ENCODE measurements around the gene NFE2. TPM values are rescaled to one million over a fixed set of nuclear protein-coding genes. Genes with fewer than 3 reads are reported as not detected.
"Not testable (repeated sequence)": the region's sequence is repeated elsewhere in the genome, so short reads cannot be mapped to it uniquely, and the experiment has no call there.

Gene NFE2
- total RNA-seq, 4 donors from 2014 or later, result 0.64 to 8.0 (median 1.8) TPM; not detected in 1

- no peak overlapping the region for H3K4me3 ChIP-seq
- intact Hi-C loops (cut with DNase I; ENCODE audit: low total_unique reads), result no loop called here
- DNase-seq, result no peak
- H3K27me3 ChIP-seq, result no peaks in the 10 kb centered on the region
- TF ChIP-seq POLR2A (IDR thresholded peaks at IDR 0.05), result no peak
- no peak for TF ChIP-seq CTCF (IDR thresholded peaks at IDR 0.05 in 4 of 5, conservative IDR thresholded peaks at IDR 0.05 in 1 of 5)
- H3K9me3 ChIP-seq, result no peaks in the 10 kb centered on the region
- H3K27ac ChIP-seq, result no peak overlapping the region
- in situ Hi-C loops (cut with MboI; ENCODE audit: low sequenced_read_pairs in 4 of 4), result no loop called here
- peaks cover 27 to 28% of the 10 kb centered on the region in 2 donors for H3K4me1 ChIP-seq
- no peak for ATAC-seq
- H3K36me3 ChIP-seq, result no peaks in the 10 kb centered on the region
Observed at GRCh38 chr12:54333420-54334034, 32.7 kb upstream of the NFE2 start.

- H3K27ac ChIP-seq, result no peak overlapping the region
- no peak overlapping the region for H3K4me3 ChIP-seq
- H3K36me3 ChIP-seq, result no peaks in the 10 kb centered on the region
- no peaks in the 10 kb centered on the region for H3K9me3 ChIP-seq
- H3K27me3 ChIP-seq, result no peaks in the 10 kb centered on the region
- intact Hi-C loops (cut with DNase I; ENCODE audit: low total_unique reads) (no loop called here), in situ Hi-C loops (cut with MboI; ENCODE audit: low sequenced_read_pairs in 4 of 4) (no loop called here)
- DNase-seq (no peak), ATAC-seq (no peak)
- H3K4me1 ChIP-seq, result peaks cover 13 to 23% of the 10 kb centered on the region in 2 donors
- TF ChIP-seq POLR2A (IDR thresholded peaks at IDR 0.05), result no peak
Observed at GRCh38 chr12:54331461-54331860, 30.6 kb upstream of the NFE2 start.

- Histone ChIP-seq H3K27me3 (no peaks in the 10 kb centered on the region), H3K36me3 (no peaks in the 10 kb centered on the region), H3K4me3 (no peak overlapping the region), H3K27ac (no peak overlapping the region), H3K9me3 (no peaks in the 10 kb centered on the region), H3K4me1 (peaks cover 16 to 33% of the 10 kb centered on the region in 2 donors)
- in situ Hi-C loops (cut with MboI; ENCODE audit: low sequenced_read_pairs in 4 of 4) (no loop called here), intact Hi-C loops (cut with DNase I; ENCODE audit: low total_unique reads) (no loop called here)
- ATAC-seq (no peak), DNase-seq (no peak)
- TF ChIP-seq POLR2A (IDR thresholded peaks at IDR 0.05) (no peak), CTCF (IDR thresholded peaks at IDR 0.05 in 4 of 5, conservative IDR thresholded peaks at IDR 0.05 in 1 of 5) (no peak)
Observed at GRCh38 chr12:54330442-54330841, 29.6 kb upstream of the NFE2 start.

- Histone ChIP-seq H3K36me3 (no peaks in the 10 kb centered on the region), H3K4me1 (peaks cover 16 to 34% of the 10 kb centered on the region in 2 donors), H3K9me3 (no peaks in the 10 kb centered on the region), H3K4me3 (no peak overlapping the region), H3K27ac (no peak overlapping the region), H3K27me3 (no peaks in the 10 kb centered on the region)
- TF ChIP-seq POLR2A (IDR thresholded peaks at IDR 0.05) (no peak), CTCF (IDR thresholded peaks at IDR 0.05 in 4 of 5, conservative IDR thresholded peaks at IDR 0.05 in 1 of 5) (no peak)
- in situ Hi-C loops (cut with MboI; ENCODE audit: low sequenced_read_pairs in 4 of 4) (no loop called here), intact Hi-C loops (cut with DNase I; ENCODE audit: low total_unique reads) (loop anchor here (5.0 kb wide), 1 partner anchor 33 kb away; the partner anchor contains the start of gene GPR84)
- no peak for ATAC-seq
- no peak for DNase-seq
Observed at GRCh38 chr12:54329759-54330158, 28.9 kb upstream of the NFE2 start.

GRCh38 chr12:54328595-54329337 is 28.0 kb upstream of the NFE2 start:
- H3K36me3 ChIP-seq, result no peaks in the 10 kb centered on the region
- no peak for DNase-seq
- H3K27ac ChIP-seq, result no peak overlapping the region
- no peaks in the 10 kb centered on the region for H3K27me3 ChIP-seq
- intact Hi-C loops (cut with DNase I; ENCODE audit: low total_unique reads), result loop anchor here (5.0 kb wide), 1 partner anchor 34 kb away; the partner anchor contains the start of gene GPR84
- in situ Hi-C loops (cut with MboI; ENCODE audit: low sequenced_read_pairs in 4 of 4), result no loop called here
- H3K9me3 ChIP-seq, result no peaks in the 10 kb centered on the region
- ATAC-seq, result no peak
- H3K4me1 ChIP-seq, result peaks cover 22 to 34% of the 10 kb centered on the region in 2 donors
- H3K4me3 ChIP-seq, result no peak overlapping the region
- no peak for TF ChIP-seq CTCF (IDR thresholded peaks at IDR 0.05 in 4 of 5, conservative IDR thresholded peaks at IDR 0.05 in 1 of 5)

- H3K9me3 ChIP-seq; H3K27me3 ChIP-seq; DNase-seq; ATAC-seq; H3K36me3 ChIP-seq; in situ Hi-C loops (cut with MboI; ENCODE audit: low sequenced_read_pairs in 4 of 4): not testable (repeated sequence)
- peaks cover 18 to 31% of the 10 kb centered on the region in 2 donors for H3K4me1 ChIP-seq
- peak overlapping the region; percentile 82 to 91 (median 88) for H3K27ac ChIP-seq
- peak overlapping the region; percentile 79 to 86 (median 84) for H3K4me3 ChIP-seq
- intact Hi-C loops (cut with DNase I; ENCODE audit: low total_unique reads), result loop anchor here (2.0 to 5.0 kb wide), 3 partner anchors 37 to 73 kb away; partner anchors contain the start of genes CBX5, GPR84 and HNRNPA1
Observed at GRCh38 chr12:54325442-54326109, 24.8 kb upstream of the NFE2 start.
